Osteoblast (primary cell): Measurements from ENCODE around the gene SNCG. TPM values are rescaled to one million over a fixed set of nuclear protein-coding genes. Genes with fewer than 3 reads are reported as not detected.

Source experiments
- DNase-seq: peaks from one replicate; pipeline ENCODE4 v3.0.0; 2011; ENCODE audit warnings: low spot score, mixed read lengths; ENCODE audit not compliant: insufficient read length; ENCODE audit errors: missing footprints
- H2AFZ ChIP-seq: 2 replicates; pipeline ENCODE4 v1.6.0; 2011; ENCODE audit warnings: mild to moderate bottlenecking, low read length
- H3K27ac ChIP-seq: 2 replicates; pipeline ENCODE4 v1.5.1; 2011; ENCODE audit warnings: mild to moderate bottlenecking, low read depth, low read length, moderate library complexity
- H3K27me3 ChIP-seq: 2 replicates; pipeline ENCODE4 v1.6.0; 2012; ENCODE audit warnings: mild to moderate bottlenecking, control low read depth, inconsistent platforms, low read length, moderate library complexity; ENCODE audit not compliant: insufficient read depth
- H3K36me3 ChIP-seq: 2 replicates; pipeline ENCODE4 v1.5.1; 2011; ENCODE audit warnings: mild to moderate bottlenecking, low read length, control low read depth, moderate library complexity; ENCODE audit not compliant: insufficient read depth
- H3K4me1 ChIP-seq: 2 replicates; pipeline ENCODE4 v1.5.1; 2011; ENCODE audit warnings: mild to moderate bottlenecking, low read length, control low read depth, moderate library complexity; ENCODE audit not compliant: insufficient read depth
- H3K4me2 ChIP-seq: 2 replicates; pipeline ENCODE4 v1.6.0; 2011; ENCODE audit warnings: mild to moderate bottlenecking, low read length; ENCODE audit not compliant: insufficient read depth
- H3K4me3 ChIP-seq: fragments of 200-600 bp; sonication (generic); 3 replicates; pipeline ENCODE4 v1.5.1; 2012; ENCODE audit warnings: mild to moderate bottlenecking, low read length, inconsistent platforms; ENCODE audit not compliant: insufficient read depth
- H3K79me2 ChIP-seq: 2 replicates; pipeline ENCODE4 v1.6.0; 2012; ENCODE audit warnings: mild to moderate bottlenecking, low read length, control low read depth, inconsistent platforms; ENCODE audit not compliant: insufficient read depth
- H3K9me3 ChIP-seq: 2 replicates; pipeline ENCODE4 v1.5.1; 2011; ENCODE audit warnings: low read depth, low read length, control low read depth
- H4K20me1 ChIP-seq: 2 replicates; pipeline ENCODE4 v1.6.0; 2012; ENCODE audit warnings: mild to moderate bottlenecking, low read length, control low read depth; ENCODE audit not compliant: insufficient read depth
- CTCF ChIP-seq: IDR thresholded peaks from 2 replicates; pipeline ENCODE4 v1.5.1; 2011; ENCODE audit warnings: mild to moderate bottlenecking, low read depth, low read length, moderate library complexity; ENCODE audit errors: extremely low read depth
- total RNA-seq: library from RNA; depleted of rRNA; stranded (reverse); fragments of >200 nt; gene quantifications from 2 replicates; pipeline ENCODE4 v1.2.3, GENCODE V29; 2012

The SNCG gene
- total RNA-seq, 1 donor, result 0.36 TPM

- Histone ChIP-seq H3K4me1 (peaks cover 14% of the 10 kb centered on the region), H3K27ac (no peak overlapping the region), H3K4me2 (no peak overlapping the region), H3K27me3 (no peaks in the 10 kb centered on the region), H3K79me2 (no peaks in the 10 kb centered on the region), H3K9me3 (no peaks in the 10 kb centered on the region), H4K20me1 (no peaks in the 10 kb centered on the region), H3K4me3 (no peak overlapping the region), H2AFZ (no peak overlapping the region), H3K36me3 (no peaks in the 10 kb centered on the region)
- peak; percentile 96 for DNase-seq
- TF ChIP-seq CTCF, result peak; percentile 95
Observed at GRCh38 chr10:86960003-86960862, 1.8 kb downstream of the SNCG start.

- no peaks in the 10 kb centered on the region for H4K20me1 ChIP-seq
- no peak overlapping the region for H3K4me3 ChIP-seq
- no peaks in the 10 kb centered on the region for H3K9me3 ChIP-seq
- no peaks in the 10 kb centered on the region for H3K79me2 ChIP-seq
- H3K27ac ChIP-seq, result no peak overlapping the region
- peaks cover 14% of the 10 kb centered on the region for H3K4me1 ChIP-seq
- no peak overlapping the region for H3K4me2 ChIP-seq
- no peak for TF ChIP-seq CTCF
- no peaks in the 10 kb centered on the region for H3K27me3 ChIP-seq
- no peak overlapping the region for H2AFZ ChIP-seq
- no peaks in the 10 kb centered on the region for H3K36me3 ChIP-seq
- DNase-seq, result peak; percentile 70
Observed at GRCh38 chr10:86960863-86961434, 2.5 kb downstream of the SNCG start.

- peak; percentile 85 for DNase-seq
- no peak for TF ChIP-seq CTCF
Observed at GRCh38 chr10:86961481-86962091, 3.2 kb downstream of the SNCG start.

More at GRCh38 chr10:86961481-86962091, 3.2 kb downstream of the SNCG start:
- H4K20me1 ChIP-seq, result no peaks in the 10 kb centered on the region
- H2AFZ ChIP-seq, result no peak overlapping the region
- H3K4me1 ChIP-seq, result peaks cover 20% of the 10 kb centered on the region
- no peak overlapping the region for H3K4me3 ChIP-seq
- no peaks in the 10 kb centered on the region for H3K9me3 ChIP-seq
- no peak overlapping the region for H3K27ac ChIP-seq
- no peak overlapping the region for H3K4me2 ChIP-seq
- no peaks in the 10 kb centered on the region for H3K79me2 ChIP-seq
- H3K27me3 ChIP-seq, result no peaks in the 10 kb centered on the region
- no peaks in the 10 kb centered on the region for H3K36me3 ChIP-seq
